ENCODE measurements around the gene PPP6R3. TPM values are rescaled to one million over a fixed set of nuclear protein-coding genes. Genes with fewer than 3 reads are reported as not detected.

The PPP6R3 gene
- total RNA-seq: 288 TPM
- 46.8 TPM for polyA plus RNA-seq

- no peak for DNase-seq (ENCODE audit: extremely low spot score)
- under 1% methylated on average over 92 of the region's 92 CpGs for WGBS
- Histone ChIP-seq H3K36me3 (ENCODE audit: insufficient read depth) (no peaks in the 10 kb centered on the region), H3K27ac (ENCODE audit: low read depth) (peak within 1 kb of the TSS; percentile 90), H3K4me1 (ENCODE audit: insufficient read depth) (peaks cover 1% of the 10 kb centered on the region), H3K4me3 (ENCODE audit: low read depth, low read length) (peak within 1 kb of the TSS; percentile 99)
Observed at GRCh38 chr11:68460741-68461574, at the start of gene PPP6R3. Gene PPP6R3 (plus strand): TSS chr11:68460752. CDS start chr11:68537665, 76,913 bp downstream.

GRCh38 chr11:68411501-68411991, 49.0 kb upstream of the PPP6R3 start:
- no peak for DNase-seq (ENCODE audit: extremely low spot score)
- Histone ChIP-seq H3K4me1 (ENCODE audit: insufficient read depth) (no peaks in the 10 kb centered on the region), H3K4me3 (ENCODE audit: low read depth, low read length) (no peak overlapping the region), H3K36me3 (ENCODE audit: insufficient read depth) (peaks cover 7% of the 10 kb centered on the region), H3K27ac (ENCODE audit: low read depth) (no peak overlapping the region)
- 88% methylated on average over 17 of the region's 17 CpGs for WGBS

GRCh38 chr11:68412593-68413475, 47.7 kb upstream of the PPP6R3 start:
- 87% methylated on average over 24 of the region's 24 CpGs for WGBS
- no peaks in the 10 kb centered on the region for H3K4me1 ChIP-seq (ENCODE audit: insufficient read depth)
- DNase-seq (ENCODE audit: extremely low spot score): no peak
- no peak overlapping the region for H3K27ac ChIP-seq (ENCODE audit: low read depth)
- peaks cover 7% of the 10 kb centered on the region for H3K36me3 ChIP-seq (ENCODE audit: insufficient read depth)
- no peak overlapping the region for H3K4me3 ChIP-seq (ENCODE audit: low read depth, low read length)

- peaks cover 7% of the 10 kb centered on the region for H3K36me3 ChIP-seq (ENCODE audit: insufficient read depth)
- no peak overlapping the region for H3K27ac ChIP-seq (ENCODE audit: low read depth)
- DNase-seq (ENCODE audit: extremely low spot score): no peak
- 96% methylated on average over 27 of the region's 27 CpGs for WGBS
- H3K4me3 ChIP-seq (ENCODE audit: low read depth, low read length): no peak overlapping the region
- no peaks in the 10 kb centered on the region for H3K4me1 ChIP-seq (ENCODE audit: insufficient read depth)
Observed at GRCh38 chr11:68413591-68413999, 47.0 kb upstream of the PPP6R3 start.

- WGBS: 88% methylated on average over 19 of the region's 19 CpGs
- H3K4me3 ChIP-seq (ENCODE audit: low read depth, low read length): no peak overlapping the region
- H3K36me3 ChIP-seq (ENCODE audit: insufficient read depth): peaks cover 7% of the 10 kb centered on the region
- no peaks in the 10 kb centered on the region for H3K4me1 ChIP-seq (ENCODE audit: insufficient read depth)
- no peak for DNase-seq (ENCODE audit: extremely low spot score)
- H3K27ac ChIP-seq (ENCODE audit: low read depth): no peak overlapping the region
Observed at GRCh38 chr11:68414496-68415221, 45.9 kb upstream of the PPP6R3 start.

- peaks cover 4% of the 10 kb centered on the region for H3K36me3 ChIP-seq (ENCODE audit: insufficient read depth)
Observed at GRCh38 chr11:68416070-68416578, 44.4 kb upstream of the PPP6R3 start.

GRCh38 chr11:68418648-68419047, 41.9 kb upstream of the PPP6R3 start:
- WGBS: 75% methylated on average over 6 of the region's 6 CpGs
- H3K36me3 ChIP-seq (ENCODE audit: insufficient read depth): no peaks in the 10 kb centered on the region

More at GRCh38 chr11:68416070-68416578, 44.4 kb upstream of the PPP6R3 start:
- Histone ChIP-seq H3K27ac (ENCODE audit: low read depth) (no peak overlapping the region), H3K4me3 (ENCODE audit: low read depth, low read length) (no peak overlapping the region), H3K4me1 (ENCODE audit: insufficient read depth) (no peaks in the 10 kb centered on the region)
- WGBS: 93% methylated on average over 22 of the region's 22 CpGs
- DNase-seq (ENCODE audit: extremely low spot score): no peak

GRCh38 chr11:68420171-68420570, 40.4 kb upstream of the PPP6R3 start:
- no peaks in the 10 kb centered on the region for H3K36me3 ChIP-seq (ENCODE audit: insufficient read depth)
- 98% methylated on average over 7 of the region's 7 CpGs for WGBS

More at GRCh38 chr11:68418648-68419047, 41.9 kb upstream of the PPP6R3 start:
- no peak for DNase-seq (ENCODE audit: extremely low spot score)
- no peak overlapping the region for H3K4me3 ChIP-seq (ENCODE audit: low read depth, low read length)
- H3K4me1 ChIP-seq (ENCODE audit: insufficient read depth): no peaks in the 10 kb centered on the region
- H3K27ac ChIP-seq (ENCODE audit: low read depth): no peak overlapping the region

GRCh38 chr11:68423481-68423880, 37.1 kb upstream of the PPP6R3 start:
- 96% methylated on average over 21 of the region's 21 CpGs for WGBS
- DNase-seq (ENCODE audit: extremely low spot score): no peak
- Histone ChIP-seq H3K36me3 (ENCODE audit: insufficient read depth) (no peaks in the 10 kb centered on the region), H3K4me1 (ENCODE audit: insufficient read depth) (no peaks in the 10 kb centered on the region), H3K4me3 (ENCODE audit: low read depth, low read length) (no peak overlapping the region), H3K27ac (ENCODE audit: low read depth) (no peak overlapping the region)

More at GRCh38 chr11:68420171-68420570, 40.4 kb upstream of the PPP6R3 start:
- DNase-seq (ENCODE audit: extremely low spot score): no peak
- H3K4me1 ChIP-seq (ENCODE audit: insufficient read depth): no peaks in the 10 kb centered on the region
- H3K4me3 ChIP-seq (ENCODE audit: low read depth, low read length): no peak overlapping the region
- no peak overlapping the region for H3K27ac ChIP-seq (ENCODE audit: low read depth)

GRCh38 chr11:68424101-68424632, 36.4 kb upstream of the PPP6R3 start:
- DNase-seq (ENCODE audit: extremely low spot score): no peak
- 90% methylated on average over 19 of the region's 19 CpGs for WGBS
- Histone ChIP-seq H3K4me3 (ENCODE audit: low read depth, low read length) (no peak overlapping the region), H3K36me3 (ENCODE audit: insufficient read depth) (no peaks in the 10 kb centered on the region), H3K27ac (ENCODE audit: low read depth) (no peak overlapping the region), H3K4me1 (ENCODE audit: insufficient read depth) (no peaks in the 10 kb centered on the region)

GRCh38 chr11:68424981-68425865, 35.3 kb upstream of the PPP6R3 start:
- no peak overlapping the region for H3K4me3 ChIP-seq (ENCODE audit: low read depth, low read length)
- 94% methylated on average over 40 of the region's 40 CpGs for WGBS
- H3K27ac ChIP-seq (ENCODE audit: low read depth): no peak overlapping the region
- peaks cover 3% of the 10 kb centered on the region for H3K36me3 ChIP-seq (ENCODE audit: insufficient read depth)
- no peak for DNase-seq (ENCODE audit: extremely low spot score)
- no peaks in the 10 kb centered on the region for H3K4me1 ChIP-seq (ENCODE audit: insufficient read depth)

GRCh38 chr11:68425866-68426380, 34.6 kb upstream of the PPP6R3 start:
- Histone ChIP-seq H3K4me1 (ENCODE audit: insufficient read depth) (no peaks in the 10 kb centered on the region), H3K27ac (ENCODE audit: low read depth) (no peak overlapping the region), H3K4me3 (ENCODE audit: low read depth, low read length) (no peak overlapping the region), H3K36me3 (ENCODE audit: insufficient read depth) (peaks cover 3% of the 10 kb centered on the region)
- DNase-seq (ENCODE audit: extremely low spot score): no peak
- WGBS: 94% methylated on average over 21 of the region's 21 CpGs

Data from urinary bladder (tissue), 4 donors.